GM19438 (cell line): ENCODE data around the gene ALX4.

Source experiments
- ATAC-seq: cut with Tn5 transposase; IDR thresholded peaks from one replicate; pipeline ENCODE4 v1.9.1; 2021; ENCODE audit warnings: low read depth; ENCODE audit not compliant: unreplicated experiment

ALX4 gene

GRCh38 chr11:44217432-44217831, 92.5 kb downstream of the ALX4 start:
- ATAC-seq: no peak

GRCh38 chr11:44213148-44213547, 96.8 kb downstream of the ALX4 start:
- no peak for ATAC-seq

GRCh38 chr11:44212128-44212527, 97.8 kb downstream of the ALX4 start:
- no peak for ATAC-seq
